A673 (cell line): ENCODE data around the gene ATP2B1. TPM values are rescaled to one million over a fixed set of nuclear protein-coding genes. Genes with fewer than 3 reads are reported as not detected.

Experiments
- BruUV-seq: library from RNA; stranded (reverse); fragments of 400-500 nt; replicated peaks from 2 replicates; lab custom pipeline; 2021; lab: Mats Ljungman, UMichigan
- CTCF ChIA-PET: fragments of 300-600 bp; sonication (Branson Sonifier 250); formaldehyde crosslinking; loops from one replicate; lab custom pipeline; 2022; ENCODE audit warnings: antibody characterized with exemption; lab: Charles Lee
- POLR2A ChIA-PET: fragments of 300-600 bp; sonication (Branson Sonifier 250); formaldehyde crosslinking; loops from one replicate; lab custom pipeline; 2022; ENCODE audit warnings: antibody characterized with exemption; ENCODE audit not compliant: low non-redundant PET; lab: Charles Lee
- DNase-seq: peaks from one replicate; pipeline ENCODE4 v3.0.0-alpha.2; 2015; ENCODE audit warnings: low spot score
- H3K27ac ChIP-seq: fragments of 200-600 bp; sonication (generic); 2 replicates; pipeline ENCODE4 v1.5.1; 2016; ENCODE audit warnings: mixed run types, low read depth, mild to moderate bottlenecking, mixed read lengths, antibody characterized with exemption, low read length; ENCODE audit not compliant: poor library complexity, severe bottlenecking
- H3K27me3 ChIP-seq: fragments of 200-600 bp; sonication (generic); replicated peaks from 2 replicates; pipeline ENCODE4 v1.6.1; 2017; ENCODE audit warnings: mixed run types, low read depth, mild to moderate bottlenecking, mixed read lengths, antibody characterized with exemption, low read length; ENCODE audit not compliant: insufficient read depth, poor library complexity
- H3K36me3 ChIP-seq: fragments of 200-600 bp; sonication (generic); 2 replicates; pipeline ENCODE4 v1.6.1; 2016; ENCODE audit warnings: mixed run types, mild to moderate bottlenecking, mixed read lengths, antibody characterized with exemption, low read length; ENCODE audit not compliant: insufficient read depth, poor library complexity, severe bottlenecking
- H3K4me1 ChIP-seq: fragments of 200-600 bp; sonication (generic); 2 replicates; pipeline ENCODE4 v1.6.1; 2017; ENCODE audit warnings: mixed run types, mild to moderate bottlenecking, mixed read lengths, antibody characterized with exemption, low read length; ENCODE audit not compliant: insufficient read depth, poor library complexity, severe bottlenecking
- H3K4me3 ChIP-seq: fragments of 200-600 bp; sonication (generic); 2 replicates; pipeline ENCODE4 v1.5.1; 2016; ENCODE audit warnings: low read depth, mixed run types, mild to moderate bottlenecking, mixed read lengths, low read length; ENCODE audit not compliant: poor library complexity, severe bottlenecking
- H3K9me3 ChIP-seq: fragments of 200-600 bp; sonication (generic); 2 replicates; pipeline ENCODE4 v1.6.1; 2016; ENCODE audit warnings: mixed run types, low read depth, mild to moderate bottlenecking, mixed read lengths, antibody characterized with exemption, low read length; ENCODE audit not compliant: poor library complexity, severe bottlenecking
- EZH2 ChIP-seq: fragments of 200-600 bp; sonication (generic); IDR thresholded peaks from 2 replicates; pipeline ENCODE4 v1.6.1; 2017; ENCODE audit warnings: borderline replicate concordance, low read depth, mild to moderate bottlenecking, mixed read lengths, antibody characterized with exemption, low read length; ENCODE audit not compliant: poor library complexity, severe bottlenecking
- intact Hi-C: fragments of 100-400 bp; cut with micrococcal nuclease; formaldehyde crosslinking; loops from one replicate; pipeline ENCODE4 v1.10.0; 2022; ENCODE audit not compliant: unreplicated experiment
- total RNA-seq: library from RNA; stranded (reverse); gene quantifications from 2 replicates; pipeline ENCODE4 v1.2.3, GENCODE V29; 2021
- TF ChIP-seq, protein P1 (sequence below): fragments of 300-800, 200-600 bp; sonication (generic); conservative IDR thresholded peaks from 2 replicates; pipeline ENCODE4 v1.5.1; 2017; ENCODE audit warnings: low read depth, mild to moderate bottlenecking, antibody characterized with exemption, low read length, moderate library complexity, mixed read lengths

The ATP2B1 gene
- total RNA-seq, 1 experiment from 2014 or later: 44.2 TPM

DNA sequence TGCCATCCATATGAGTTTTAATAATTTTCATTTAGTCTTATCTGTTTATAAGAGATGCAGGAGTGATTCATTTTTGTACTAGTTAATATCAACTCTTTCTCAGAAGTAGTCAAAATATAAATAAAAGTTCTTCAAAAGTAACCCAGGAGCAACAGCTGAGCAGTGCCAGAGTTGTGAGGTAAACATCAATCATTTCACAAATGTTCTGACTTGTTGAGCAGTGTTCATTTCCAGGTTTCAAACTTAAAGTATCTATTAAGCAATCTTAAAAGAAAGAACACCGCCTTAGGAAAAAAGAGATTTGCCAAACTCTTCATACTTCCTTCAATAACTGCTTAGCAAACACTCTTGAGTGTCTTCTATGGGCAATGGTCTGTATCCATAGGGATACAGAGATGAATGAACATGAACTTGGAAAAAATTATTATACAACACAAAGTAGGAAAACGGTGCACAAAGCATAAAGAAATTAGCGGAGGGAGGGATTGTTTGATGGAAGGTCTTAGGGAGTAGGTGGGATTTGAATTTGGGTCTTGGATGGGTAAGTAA is 140.9 kb downstream of the ATP2B1 start:
- intact Hi-C loops: no loop called here
- POLR2A ChIA-PET: no interaction called here
- Histone ChIP-seq H3K27ac (no peak overlapping the region), H3K4me3 (no peak overlapping the region), H3K27me3 (no peaks in the 10 kb centered on the region), H3K9me3 (no peaks in the 10 kb centered on the region), H3K4me1 (peaks cover 15% of the 10 kb centered on the region), H3K36me3 (no peaks in the 10 kb centered on the region)
- TF ChIP-seq EZH2: no peak
- DNase-seq: no peak
- CTCF ChIA-PET: no interaction called here
- BruUV-seq: no TSS peak

DNA sequence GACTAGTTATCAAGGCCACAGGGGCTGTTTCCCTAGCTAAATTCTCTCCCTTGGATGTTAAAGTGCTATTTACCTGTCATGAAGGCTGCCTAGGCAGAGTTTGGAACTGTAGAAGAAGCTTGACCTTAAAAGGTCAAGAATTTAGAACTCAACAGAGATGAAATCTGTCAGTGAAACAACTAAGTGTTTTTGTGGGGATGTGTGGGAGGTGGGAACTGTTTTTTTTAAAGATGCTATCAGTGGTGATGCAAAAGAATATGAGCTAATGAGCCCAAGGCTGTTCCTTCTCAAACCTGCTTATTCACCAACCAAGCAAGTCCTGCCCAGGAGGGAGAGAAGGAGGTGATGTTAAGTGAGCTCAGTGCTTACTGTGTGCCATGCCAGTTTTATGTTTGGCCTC is 142.0 kb downstream of the ATP2B1 start:
- ChIA-PET POLR2A (no interaction called here), CTCF (no interaction called here)
- TF ChIP-seq, protein P1, sequence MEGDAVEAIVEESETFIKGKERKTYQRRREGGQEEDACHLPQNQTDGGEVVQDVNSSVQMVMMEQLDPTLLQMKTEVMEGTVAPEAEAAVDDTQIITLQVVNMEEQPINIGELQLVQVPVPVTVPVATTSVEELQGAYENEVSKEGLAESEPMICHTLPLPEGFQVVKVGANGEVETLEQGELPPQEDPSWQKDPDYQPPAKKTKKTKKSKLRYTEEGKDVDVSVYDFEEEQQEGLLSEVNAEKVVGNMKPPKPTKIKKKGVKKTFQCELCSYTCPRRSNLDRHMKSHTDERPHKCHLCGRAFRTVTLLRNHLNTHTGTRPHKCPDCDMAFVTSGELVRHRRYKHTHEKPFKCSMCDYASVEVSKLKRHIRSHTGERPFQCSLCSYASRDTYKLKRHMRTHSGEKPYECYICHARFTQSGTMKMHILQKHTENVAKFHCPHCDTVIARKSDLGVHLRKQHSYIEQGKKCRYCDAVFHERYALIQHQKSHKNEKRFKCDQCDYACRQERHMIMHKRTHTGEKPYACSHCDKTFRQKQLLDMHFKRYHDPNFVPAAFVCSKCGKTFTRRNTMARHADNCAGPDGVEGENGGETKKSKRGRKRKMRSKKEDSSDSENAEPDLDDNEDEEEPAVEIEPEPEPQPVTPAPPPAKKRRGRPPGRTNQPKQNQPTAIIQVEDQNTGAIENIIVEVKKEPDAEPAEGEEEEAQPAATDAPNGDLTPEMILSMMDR: no peak
- no peak for TF ChIP-seq EZH2
- DNase-seq: no peak
- Histone ChIP-seq H3K4me1 (peaks cover 6% of the 10 kb centered on the region), H3K36me3 (no peaks in the 10 kb centered on the region), H3K27me3 (no peaks in the 10 kb centered on the region), H3K4me3 (no peak overlapping the region), H3K9me3 (no peaks in the 10 kb centered on the region), H3K27ac (no peak overlapping the region)
- BruUV-seq: no TSS peak
- intact Hi-C loops: no loop called here

DNA sequence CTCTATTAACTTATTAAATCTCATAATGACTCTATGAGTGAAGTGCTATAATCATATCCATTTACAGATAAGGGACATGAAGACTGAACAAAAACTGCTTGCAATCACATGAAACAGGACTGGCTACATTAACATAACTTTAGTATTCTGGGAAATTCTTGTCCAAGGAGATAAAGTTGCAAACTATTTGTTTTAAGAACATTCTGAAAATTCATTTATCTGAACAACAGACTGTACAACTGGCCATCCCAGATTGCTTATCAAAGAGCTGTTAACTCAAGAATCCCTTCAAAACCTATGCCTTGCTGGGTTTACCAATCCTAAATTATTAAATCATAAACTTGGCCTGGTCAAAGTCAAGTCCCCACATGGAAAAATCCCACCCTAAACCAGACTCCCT is 143.6 kb downstream of the ATP2B1 start:
- BruUV-seq: no TSS peak
- Histone ChIP-seq H3K36me3 (no peaks in the 10 kb centered on the region), H3K4me1 (no peaks in the 10 kb centered on the region), H3K27me3 (no peaks in the 10 kb centered on the region), H3K9me3 (no peaks in the 10 kb centered on the region), H3K27ac (no peak overlapping the region), H3K4me3 (no peak overlapping the region)
- ChIA-PET CTCF (no interaction called here), POLR2A (interaction anchor here (0.6 kb wide), 1 partner anchor 35 kb away, joined by 4 read pairs; no protein-coding TSS in a partner anchor)
- DNase-seq: no peak
- intact Hi-C loops: no loop called here
- TF ChIP-seq, protein P1: no peak
- TF ChIP-seq EZH2: no peak

DNA sequence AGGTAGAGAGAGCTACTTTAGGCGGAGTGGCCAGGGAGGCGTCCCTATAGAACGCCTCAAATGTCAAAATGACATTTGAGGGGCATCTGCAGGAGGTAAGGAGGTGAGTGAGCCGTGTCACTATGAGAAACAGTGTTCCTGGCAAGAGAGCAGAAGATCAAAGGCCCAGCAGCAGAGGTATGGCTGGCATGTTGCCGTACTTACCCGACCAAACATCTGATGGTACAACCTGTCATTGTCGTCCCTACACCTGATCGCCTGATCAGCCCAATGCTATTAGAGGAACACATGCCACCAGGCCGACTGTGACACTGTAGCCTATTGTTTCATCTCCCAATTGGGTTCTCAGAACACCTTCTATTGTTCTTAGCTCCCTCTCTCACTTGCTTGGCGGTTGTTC is 148.9 kb downstream of the ATP2B1 start:
- H3K4me1 ChIP-seq: no peaks in the 10 kb centered on the region
- TF ChIP-seq, protein P1: no peak
- intact Hi-C loops: no loop called here
- POLR2A ChIA-PET: no interaction called here
- no peak overlapping the region for H3K4me3 ChIP-seq
- H3K36me3 ChIP-seq: no peaks in the 10 kb centered on the region
- H3K27ac ChIP-seq: no peak overlapping the region
- BruUV-seq: no TSS peak
- no peaks in the 10 kb centered on the region for H3K9me3 ChIP-seq
- no peak for DNase-seq
- H3K27me3 ChIP-seq: no peaks in the 10 kb centered on the region
- CTCF ChIA-PET: no interaction called here
